Measurements from ENCODE around the gene DPP7.

DPP7 gene

GRCh38 chr9:137114613-137115393, at the start of gene DPP7:
TSS of gene DPP7 (minus strand) at chr9:137114733. CDS start at chr9:137114713, 20 bp downstream.
- DNase-seq (ENCODE audit: low spot score): peak; percentile 96

- no peak for DNase-seq (ENCODE audit: low spot score)
Measured at GRCh38 chr9:137163805-137164204, 49.3 kb upstream of the DPP7 start.

GRCh38 chr9:137163365-137163715, 48.8 kb upstream of the DPP7 start:
- DNase-seq (ENCODE audit: low spot score): peak; percentile 47

GRCh38 chr9:137162505-137163364, 48.2 kb upstream of the DPP7 start:
- DNase-seq (ENCODE audit: low spot score): peak; percentile 48

GRCh38 chr9:137161558-137162486, 47.3 kb upstream of the DPP7 start:
- DNase-seq (ENCODE audit: low spot score): no peak

- no peak for DNase-seq (ENCODE audit: low spot score)
Measured at GRCh38 chr9:137160716-137161557, 46.4 kb upstream of the DPP7 start.

- no peak for DNase-seq (ENCODE audit: low spot score)
Measured at GRCh38 chr9:137160054-137160425, 45.5 kb upstream of the DPP7 start.

GRCh38 chr9:137159105-137160053, 44.8 kb upstream of the DPP7 start:
- DNase-seq (ENCODE audit: low spot score): no peak

GRCh38 chr9:137158625-137159024, 44.1 kb upstream of the DPP7 start:
- DNase-seq (ENCODE audit: low spot score): no peak

- no peak for DNase-seq (ENCODE audit: low spot score)
Measured at GRCh38 chr9:137157618-137158415, 43.3 kb upstream of the DPP7 start.

- DNase-seq (ENCODE audit: low spot score): peak; percentile 90
Measured at GRCh38 chr9:137156567-137157375, 42.2 kb upstream of the DPP7 start.

- no peak for DNase-seq (ENCODE audit: low spot score)
Measured at GRCh38 chr9:137152844-137153405, 38.4 kb upstream of the DPP7 start.

- DNase-seq (ENCODE audit: low spot score): peak; percentile 44
Measured at GRCh38 chr9:137150617-137151457, 36.3 kb upstream of the DPP7 start.

GRCh38 chr9:137149942-137150616, 35.5 kb upstream of the DPP7 start:
- DNase-seq (ENCODE audit: low spot score): no peak

- no peak for DNase-seq (ENCODE audit: low spot score)
Measured at GRCh38 chr9:137149363-137149762, 34.8 kb upstream of the DPP7 start.

GRCh38 chr9:137148661-137149060, 34.1 kb upstream of the DPP7 start:
- no peak for DNase-seq (ENCODE audit: low spot score)

GRCh38 chr9:137148242-137148641, 33.7 kb upstream of the DPP7 start:
- no peak for DNase-seq (ENCODE audit: low spot score)
